Activated CD4-positive, alpha-beta T cell treated with anti-CD3 and anti-CD28 coated beads, Interleukin-2, Interleukin-6, amounts not matched to agents 100 ng/mL and 50 ng/mL, durations not matched to agents 16 hours and 8 hours (primary cell): Measurements from ENCODE around the gene RAG2.
A peak's percentile ranks its signal among the peaks of the same experiment; 100 is the strongest.
"Not testable (repeated sequence)": the region's sequence is repeated elsewhere in the genome, so short reads cannot be mapped to it uniquely, and the experiment has no call there.

Source experiments
- DNase-seq: peaks from one replicate; pipeline ENCODE4 v3.0.0-alpha.2; 2020

RAG2 gene

DNA sequence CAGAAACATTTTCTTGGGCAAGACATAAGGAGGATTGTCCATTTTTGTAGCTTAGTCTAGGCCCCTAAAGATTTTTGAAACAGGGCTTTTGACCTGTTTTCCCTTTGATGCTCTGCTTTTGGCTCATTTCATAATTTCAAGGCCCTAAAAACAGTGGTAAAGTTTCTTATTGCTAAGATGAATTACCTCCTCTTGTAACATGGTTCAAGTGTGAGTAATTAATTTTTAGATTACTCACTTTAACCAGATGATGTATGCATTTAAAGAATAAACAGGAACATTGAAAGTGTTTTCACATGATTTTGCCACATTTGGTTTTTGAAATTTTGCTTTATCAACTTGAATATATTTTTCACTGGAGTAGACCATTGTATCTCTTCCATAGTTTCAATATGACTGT is 1.2 kb downstream of the RAG2 start:
- DNase-seq = peak; percentile 4

- peak; percentile 54 for DNase-seq
These were observed 3.6 kb downstream of the RAG2 start, which contains the start of gene IFTAP for GRCh38 chr11:36594316-36594989. TSS of gene IFTAP (plus strand) at chr11:36594502. CDS start at chr11:36610104, 15,602 bp downstream.

- DNase-seq = no peak
These were observed 6.6 kb downstream of the RAG2 start for GRCh38 chr11:36591433-36591832.

DNA sequence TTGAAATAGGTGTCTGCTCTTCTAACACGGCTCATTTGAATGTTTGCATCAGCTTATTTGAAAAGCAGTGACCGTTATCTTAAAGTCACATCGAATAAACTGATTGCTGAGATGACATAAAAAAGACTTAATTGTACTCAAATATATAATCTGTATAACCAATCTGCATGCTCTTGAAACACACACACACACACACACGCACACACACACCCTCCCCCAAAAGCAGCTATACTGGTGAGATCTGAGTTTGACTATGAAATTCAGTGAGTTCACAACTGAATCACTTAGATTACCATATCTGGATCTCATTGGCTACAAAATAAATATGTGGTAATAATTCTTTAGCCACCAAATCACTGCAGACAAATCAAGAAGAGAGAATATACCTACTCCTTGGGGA is 7.5 kb downstream of the RAG2 start:
- no peak for DNase-seq

DNA sequence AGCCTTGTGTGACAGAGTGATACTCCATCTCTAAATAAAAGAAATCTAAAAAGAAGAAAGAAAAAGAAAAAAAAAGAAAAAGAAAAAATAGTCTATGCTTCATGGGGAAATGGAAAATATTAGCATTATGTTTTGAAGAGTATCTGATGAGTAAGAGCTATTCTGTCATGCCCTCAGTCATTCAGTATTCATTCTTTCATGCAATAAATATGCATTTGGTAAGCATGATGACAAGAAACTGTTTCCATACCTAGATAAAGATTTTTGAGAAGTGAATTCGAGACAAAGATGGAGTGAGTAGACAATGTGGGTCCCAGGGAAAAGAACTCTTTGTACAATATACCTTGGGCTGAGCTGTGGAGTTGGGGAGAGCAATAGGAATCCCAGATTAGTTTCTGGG is 9.9 kb downstream of the RAG2 start:
- DNase-seq = no peak

DNA sequence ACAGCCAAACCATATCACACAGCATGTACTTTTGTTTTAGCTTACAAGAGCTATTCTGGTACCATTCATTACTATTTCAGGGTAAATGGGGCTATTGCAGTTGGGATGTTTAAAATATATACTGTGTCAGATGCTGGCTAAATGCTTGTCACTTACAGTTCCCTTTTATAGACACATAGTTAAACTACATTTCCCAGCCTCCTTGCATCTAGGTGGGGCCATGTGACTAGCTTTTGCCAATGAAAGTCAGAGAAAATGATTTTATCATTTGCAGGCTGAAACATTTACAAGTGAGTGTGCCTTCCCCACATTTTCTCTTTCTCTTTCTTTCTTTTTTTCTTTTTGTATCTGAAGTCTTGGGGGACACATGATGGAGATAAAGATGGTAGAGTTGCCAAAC is 11.5 kb downstream of the RAG2 start:
- DNase-seq = no peak

- DNase-seq = no peak
These were observed 14.4 kb downstream of the RAG2 start for GRCh38 chr11:36583667-36584066.

- DNase-seq = no peak
These were observed 16.5 kb downstream of the RAG2 start for GRCh38 chr11:36581536-36581935.

GRCh38 chr11:36578458-36578857 is 19.6 kb downstream of the RAG2 start:
- DNase-seq = no peak

DNA sequence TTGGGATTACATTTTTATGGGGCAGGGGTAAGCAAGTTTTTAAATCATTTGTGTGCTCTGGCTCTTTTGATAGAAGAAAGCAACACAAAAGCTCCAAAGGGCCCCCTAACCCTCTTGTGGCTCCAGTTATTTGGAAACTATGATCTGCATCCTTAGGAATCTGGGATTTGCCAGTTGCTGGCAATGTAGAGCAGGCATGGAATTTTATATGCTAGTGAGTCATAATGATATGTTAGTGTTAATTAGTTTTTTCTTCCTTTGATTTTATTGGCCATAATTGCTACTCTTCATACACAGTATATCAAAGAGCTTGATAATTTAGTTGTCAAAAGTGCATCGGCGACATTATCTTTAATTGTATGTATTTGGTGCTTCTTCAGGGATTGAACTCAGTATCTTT is 20.2 kb downstream of the RAG2 start:
- no peak for DNase-seq

DNA sequence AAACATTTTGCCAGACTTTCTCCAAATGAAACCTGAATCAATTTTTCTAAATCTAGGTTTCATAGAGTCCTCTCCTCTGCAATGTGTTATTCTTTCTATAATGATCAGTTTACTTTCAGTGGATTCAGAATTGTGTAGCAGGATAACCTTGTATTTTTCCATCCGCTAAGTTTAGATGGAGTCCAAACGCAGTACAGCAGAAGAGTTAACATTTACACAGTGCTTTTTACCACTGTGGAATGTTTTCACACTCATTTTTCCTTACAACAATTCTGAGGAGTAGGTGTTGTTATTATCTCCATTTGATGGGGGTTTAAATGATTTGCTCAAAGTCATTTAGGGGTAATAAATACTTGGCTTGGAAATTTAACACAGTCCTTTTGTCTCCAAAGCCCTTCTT is 20.7 kb downstream of the RAG2 start:
- DNase-seq = no peak

DNA sequence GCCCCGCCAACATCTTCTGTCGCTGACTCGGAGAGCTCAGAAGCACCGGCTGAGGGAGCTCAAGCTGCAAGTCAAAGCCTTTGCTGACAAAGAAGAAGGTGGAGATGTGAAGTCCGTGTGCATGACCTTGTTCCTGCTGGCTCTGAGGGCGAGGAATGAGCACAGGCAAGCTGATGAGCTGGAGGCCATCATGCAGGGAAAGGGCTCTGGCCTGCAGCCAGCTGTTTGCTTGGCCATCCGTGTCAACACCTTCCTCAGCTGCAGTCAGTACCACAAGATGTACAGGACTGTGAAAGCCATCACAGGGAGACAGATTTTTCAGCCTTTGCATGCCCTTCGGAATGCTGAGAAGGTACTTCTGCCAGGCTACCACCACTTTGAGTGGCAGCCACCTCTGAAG is 23.6 kb downstream of the RAG2 start:
- no peak for DNase-seq

DNA sequence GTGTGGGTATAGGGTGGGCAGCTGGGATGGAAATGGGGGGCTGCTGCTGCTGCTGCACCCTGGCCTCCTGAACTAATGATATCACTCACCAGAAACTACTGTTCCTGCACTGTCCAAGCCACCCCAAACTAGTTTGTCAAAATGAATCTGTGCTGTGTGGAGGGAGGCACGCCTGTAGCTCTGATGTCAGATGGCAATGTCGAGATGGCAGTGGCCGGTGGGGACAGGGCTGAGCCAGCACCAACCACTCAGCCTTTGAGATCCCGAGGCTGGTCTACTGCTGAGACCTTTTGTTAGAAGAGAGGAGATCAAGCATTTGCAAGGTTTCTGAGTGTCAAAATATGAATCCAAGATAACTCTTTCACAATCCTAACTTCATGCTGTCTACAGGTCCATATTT is 28.9 kb downstream of the RAG2 start:
- DNase-seq = no peak

GRCh38 chr11:36567694-36568093 is 30.3 kb downstream of the RAG2 start, which contains the start of gene RAG1:
TSS of gene RAG1 (plus strand) at chr11:36568007. CDS start at chr11:36573305, 5,298 bp downstream.
- no peak for DNase-seq

DNA sequence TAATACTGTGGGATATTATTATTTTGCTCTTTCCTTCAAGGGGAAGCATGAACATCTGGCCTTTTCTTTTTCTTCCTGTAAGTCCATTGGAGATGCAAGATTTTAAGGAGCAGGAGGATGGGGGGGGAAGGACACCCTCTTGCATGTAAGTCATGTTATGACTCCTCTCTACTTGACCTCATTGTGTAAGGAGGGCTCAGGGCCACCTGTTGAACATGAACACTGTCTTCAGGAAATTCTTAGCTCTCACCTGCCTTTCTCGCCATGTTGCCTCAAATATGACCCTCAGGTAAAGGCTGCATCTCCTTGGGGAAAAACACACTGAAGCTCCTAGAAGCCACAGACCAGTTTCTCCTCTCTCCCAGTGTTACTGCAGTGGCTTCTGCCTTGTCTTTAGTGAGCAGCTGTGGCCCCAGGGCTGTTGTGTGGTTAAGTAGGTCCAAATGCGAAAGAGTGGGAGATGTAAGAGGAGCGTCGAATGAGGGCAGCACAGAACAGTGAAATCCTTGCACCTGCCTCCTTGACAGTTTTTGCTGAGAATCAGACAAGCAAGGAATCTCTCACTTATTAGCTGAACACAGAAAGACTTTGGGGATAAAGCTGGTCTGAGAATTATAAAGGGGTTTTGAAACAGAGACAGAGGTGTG is 31.5 kb downstream of the RAG2 start:
- no peak for DNase-seq

- no peak for DNase-seq
These were observed 32.9 kb downstream of the RAG2 start for GRCh38 chr11:36565031-36565610.

DNA sequence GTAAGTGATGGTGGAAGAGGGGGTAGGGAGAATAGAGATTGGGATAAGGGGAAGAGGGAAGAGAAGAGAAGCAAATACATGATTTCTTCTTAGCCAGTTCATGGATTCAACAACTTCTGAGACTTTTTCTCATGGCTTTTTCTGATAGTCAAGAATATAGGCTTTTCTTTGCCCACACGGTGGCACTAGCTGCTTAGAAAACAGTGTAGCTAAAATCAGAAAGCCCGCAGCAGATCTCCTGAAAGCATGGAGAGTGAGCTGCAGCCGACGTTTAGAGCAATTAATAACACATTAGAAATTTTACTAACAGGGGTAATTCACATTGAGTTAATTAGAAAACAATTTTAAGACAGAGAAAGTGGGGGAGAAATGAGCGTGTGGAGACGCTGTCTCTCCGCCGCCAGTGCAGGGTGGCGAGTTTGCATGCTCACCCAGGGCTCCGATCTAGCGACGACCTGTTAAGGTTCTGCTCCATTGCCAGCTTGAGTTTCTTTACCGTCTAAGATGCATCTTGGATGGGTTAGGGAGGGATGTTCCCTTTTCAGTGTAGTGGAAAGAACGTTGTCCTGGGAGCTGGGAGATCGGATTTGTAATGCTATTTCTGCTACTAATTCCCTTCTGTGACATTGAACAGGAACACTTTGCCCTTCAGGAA is 33.5 kb downstream of the RAG2 start:
- peak; percentile 58 for DNase-seq

DNA sequence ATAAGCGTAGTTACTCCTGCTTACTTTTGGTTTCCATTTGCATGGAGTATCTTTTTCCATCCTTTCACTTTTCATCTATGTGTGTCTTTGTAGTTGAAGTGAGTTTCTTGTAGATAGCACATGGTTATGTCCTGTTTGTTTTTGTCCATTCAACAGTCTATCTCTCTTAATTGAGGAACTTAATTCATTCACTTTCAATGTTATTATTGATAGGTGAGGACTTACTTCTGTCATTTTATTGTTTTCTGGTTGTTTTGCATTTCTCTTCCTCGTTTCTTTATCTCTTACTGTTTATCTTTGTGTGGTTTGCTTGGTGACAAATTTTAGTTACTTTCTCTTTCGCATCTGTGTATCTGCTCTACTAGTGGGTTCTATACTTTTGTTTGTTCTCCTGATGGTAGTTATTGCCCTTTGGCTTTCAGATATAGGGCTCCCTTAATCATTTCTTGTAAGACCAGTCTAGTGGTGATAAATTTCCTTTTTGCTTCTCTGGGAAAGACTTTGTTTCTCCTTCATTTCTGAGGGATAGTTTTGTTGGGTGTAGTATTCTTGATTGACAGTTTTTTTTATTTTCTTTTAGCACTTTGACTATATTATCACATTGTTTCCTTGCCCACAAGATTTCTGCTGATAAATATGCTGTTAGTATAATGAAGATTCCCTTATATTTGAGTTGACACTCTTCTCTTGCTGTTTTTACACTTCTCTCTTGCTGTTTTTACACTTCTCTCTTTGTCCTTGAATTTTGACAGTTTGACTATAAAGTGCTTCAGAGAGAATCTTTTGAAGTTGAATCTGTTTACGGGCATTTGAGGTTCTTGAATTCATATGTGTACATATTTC is 39.2 kb downstream of the RAG2 start:
- peak; percentile 25 for DNase-seq

DNA sequence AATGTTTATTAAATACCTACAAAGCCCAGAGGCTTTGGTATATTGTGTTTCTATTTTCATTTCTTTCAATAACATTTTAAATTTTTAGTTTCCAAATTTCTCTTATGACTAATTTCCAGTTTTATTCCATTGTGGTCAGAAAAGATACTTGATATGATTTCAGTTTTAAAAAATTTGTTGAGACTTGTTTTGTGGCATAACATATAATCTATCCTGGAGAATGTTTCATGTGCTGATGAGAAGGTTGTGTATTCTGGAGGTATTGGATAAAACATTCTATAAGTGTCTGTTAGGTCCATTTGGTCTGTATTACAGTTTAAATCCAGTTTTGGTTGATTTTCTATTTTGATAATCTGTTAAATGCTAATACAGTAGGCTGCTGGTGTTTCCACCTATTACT is 40.0 kb downstream of the RAG2 start:
- DNase-seq = no peak

DNA sequence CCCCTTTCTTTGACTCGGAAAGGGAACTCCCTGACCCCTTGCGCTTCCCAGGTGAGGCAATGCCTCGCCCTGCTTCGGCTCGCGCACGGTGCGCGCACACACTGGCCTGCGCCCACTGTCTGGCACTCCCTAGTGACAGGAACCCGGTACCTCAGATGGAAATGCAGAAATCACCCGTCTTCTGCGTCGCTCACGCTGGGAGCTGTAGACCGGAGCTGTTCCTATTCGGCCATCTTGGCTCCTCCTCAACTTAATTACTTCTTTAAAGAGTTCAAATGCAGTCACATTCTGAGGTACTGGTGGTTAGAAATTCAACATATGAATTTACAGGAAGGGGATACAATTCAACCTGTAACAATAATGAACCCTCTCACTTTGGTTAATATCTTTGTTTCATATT is 40.6 kb downstream of the RAG2 start:
- DNase-seq = not testable (repeated sequence)

- DNase-seq = no peak
These were observed 47.5 kb downstream of the RAG2 start for GRCh38 chr11:36550385-36551115.
